Right atrium auricular region (tissue), 2 donors: ENCODE measurements around the gene ATXN7L3. TPM values are rescaled to one million over a fixed set of nuclear protein-coding genes. Genes with fewer than 3 reads are reported as not detected.

Experiments used
- DNase-seq: peaks from one replicate; pipeline ENCODE4 v3.0.0-alpha.2; 2019; ENCODE audit warnings: low spot score
- H3K27ac ChIP-seq, 2 donors: fragments of 200-600 bp; sonication (generic); 1 replicate in 1 of 2; 2 replicates in 1 of 2; pipeline ENCODE4 v1.5.1; 2016 to 2019
- H3K27me3 ChIP-seq, 2 donors: fragments of 200-600 bp; sonication (generic); one replicate each; pipeline versions ENCODE4 v1.5.1 to v1.6.0; 2017 to 2019
- H3K36me3 ChIP-seq: fragments of 200-600 bp; sonication (generic); one replicate; pipeline ENCODE4 v1.5.1; 2016
- H3K4me1 ChIP-seq, 2 donors: fragments of 200-600 bp; sonication (generic); one replicate each; pipeline versions ENCODE4 v1.5.1 to v1.6.0; 2017 to 2019
- H3K4me3 ChIP-seq, 2 donors: fragments of 200-600 bp; sonication (generic); 1 replicate in 1 of 2; 2 replicates in 1 of 2; pipeline ENCODE4 v1.5.1; 2017 to 2019; ENCODE audit warnings: mild to moderate bottlenecking in 1 of 2, moderate library complexity in 1 of 2
- H3K9me3 ChIP-seq, 2 donors: fragments of 200-600 bp; sonication (generic); one replicate each; pipeline ENCODE4 v1.5.1; 2019
- total RNA-seq, 2 donors: library from RNA; depleted of rRNA; stranded (reverse); fragments of >200 nt; gene quantifications; one replicate each; pipeline ENCODE4 v1.1.0, GENCODE V29; 2016
- TF ChIP-seq, protein P1 (sequence below), 2 donors: fragments of 200-600 bp; sonication (generic); IDR thresholded peaks; one replicate each; pipeline ENCODE4 v1.5.1; 2019; ENCODE audit warnings: antibody characterized with exemption in 2 of 2

The ATXN7L3 gene
- total RNA-seq, 2 donors from 2014 or later, result 24.5 to 38.9 TPM

DNA sequence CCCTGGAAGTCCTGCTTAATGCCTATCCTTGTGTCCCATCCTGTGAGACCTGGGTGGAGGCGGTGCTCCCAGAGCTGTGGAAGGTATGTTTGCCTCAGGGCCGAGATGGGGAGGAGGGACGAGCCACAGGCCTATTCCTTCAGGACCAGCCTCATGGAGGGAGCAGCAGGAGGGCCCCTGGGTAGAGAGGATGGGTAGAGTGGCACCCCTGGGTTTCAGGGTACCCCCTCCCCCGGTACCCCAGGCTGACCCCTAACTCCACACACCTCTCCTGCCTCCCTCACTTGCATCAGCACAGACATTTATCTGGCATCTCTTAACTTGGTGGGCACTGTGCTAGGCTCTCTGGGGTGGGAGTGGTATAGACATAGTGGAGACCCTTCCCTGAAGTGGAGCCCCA lies 22.0 kb downstream of the ATXN7L3 start:
- H3K27me3 ChIP-seq, result no peaks in the 10 kb centered on the region
- H3K36me3 ChIP-seq, result peaks cover 12% of the 10 kb centered on the region
- no peak overlapping the region for H3K27ac ChIP-seq
- no peaks in the 10 kb centered on the region for H3K9me3 ChIP-seq
- no peaks in the 10 kb centered on the region for H3K4me1 ChIP-seq
- TF ChIP-seq, protein P1, sequence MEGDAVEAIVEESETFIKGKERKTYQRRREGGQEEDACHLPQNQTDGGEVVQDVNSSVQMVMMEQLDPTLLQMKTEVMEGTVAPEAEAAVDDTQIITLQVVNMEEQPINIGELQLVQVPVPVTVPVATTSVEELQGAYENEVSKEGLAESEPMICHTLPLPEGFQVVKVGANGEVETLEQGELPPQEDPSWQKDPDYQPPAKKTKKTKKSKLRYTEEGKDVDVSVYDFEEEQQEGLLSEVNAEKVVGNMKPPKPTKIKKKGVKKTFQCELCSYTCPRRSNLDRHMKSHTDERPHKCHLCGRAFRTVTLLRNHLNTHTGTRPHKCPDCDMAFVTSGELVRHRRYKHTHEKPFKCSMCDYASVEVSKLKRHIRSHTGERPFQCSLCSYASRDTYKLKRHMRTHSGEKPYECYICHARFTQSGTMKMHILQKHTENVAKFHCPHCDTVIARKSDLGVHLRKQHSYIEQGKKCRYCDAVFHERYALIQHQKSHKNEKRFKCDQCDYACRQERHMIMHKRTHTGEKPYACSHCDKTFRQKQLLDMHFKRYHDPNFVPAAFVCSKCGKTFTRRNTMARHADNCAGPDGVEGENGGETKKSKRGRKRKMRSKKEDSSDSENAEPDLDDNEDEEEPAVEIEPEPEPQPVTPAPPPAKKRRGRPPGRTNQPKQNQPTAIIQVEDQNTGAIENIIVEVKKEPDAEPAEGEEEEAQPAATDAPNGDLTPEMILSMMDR (IDR thresholded peaks at IDR 0.05), result no peak
- DNase-seq, result no peak
- no peak overlapping the region for H3K4me3 ChIP-seq

DNA sequence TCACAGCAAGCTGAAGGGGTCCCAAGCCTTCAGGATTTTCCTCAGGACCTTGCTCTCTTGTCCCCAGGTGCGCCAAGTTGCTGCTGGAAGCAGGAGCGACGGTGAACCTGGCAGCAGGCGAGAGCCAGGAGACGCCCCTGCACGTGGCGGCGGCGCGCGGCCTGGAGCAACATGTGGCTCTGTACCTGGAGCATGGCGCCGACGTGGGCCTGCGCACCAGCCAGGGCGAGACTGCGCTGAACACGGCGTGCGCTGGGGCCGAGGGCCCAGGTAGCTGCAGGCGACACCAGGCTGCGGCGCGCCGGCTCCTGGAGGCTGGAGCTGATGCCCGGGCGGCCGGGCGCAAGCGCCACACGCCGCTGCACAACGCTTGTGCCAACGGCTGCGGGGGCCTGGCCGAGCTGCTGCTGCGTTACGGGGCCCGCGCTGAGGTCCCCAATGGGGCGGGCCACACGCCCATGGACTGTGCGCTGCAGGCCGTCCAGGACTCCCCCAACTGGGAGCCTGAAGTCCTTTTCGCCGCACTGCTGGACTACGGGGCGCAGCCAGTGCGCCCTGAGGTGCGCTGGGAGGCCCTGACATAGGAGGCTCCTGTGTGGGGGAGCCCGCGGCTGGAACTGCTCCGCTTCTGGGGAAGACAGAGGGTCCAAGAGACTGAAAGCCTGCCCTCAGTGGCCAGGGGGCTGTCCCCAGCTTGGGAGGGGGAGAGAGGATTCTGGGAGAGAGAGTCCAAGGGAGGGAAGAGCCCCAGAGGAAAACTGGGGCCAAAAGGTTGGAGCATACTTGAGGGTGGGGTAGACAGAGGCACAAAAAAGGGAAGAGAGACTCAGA lies 22.8 kb downstream of the ATXN7L3 start:
- TF ChIP-seq, protein P1 (IDR thresholded peaks at IDR 0.05), result no peak

DNA sequence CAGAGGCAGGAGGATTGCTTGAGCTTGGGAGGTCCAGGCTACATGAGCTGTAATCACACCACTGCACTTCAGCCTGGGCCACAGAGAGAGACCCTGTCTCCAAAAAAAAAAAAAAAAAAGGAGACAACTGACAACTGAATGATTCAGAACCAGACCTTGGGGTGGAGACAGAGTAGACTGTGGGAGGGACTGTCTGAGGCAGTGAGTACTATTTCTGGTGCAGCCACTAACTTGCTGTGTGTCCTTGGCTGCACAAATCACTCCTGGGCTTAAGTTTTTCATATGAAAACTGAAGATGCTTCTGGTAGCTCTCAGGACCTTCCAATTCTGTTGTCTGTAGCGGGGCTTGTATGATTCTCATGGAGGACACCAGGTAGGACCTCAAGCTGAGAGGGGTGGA lies 23.4 kb downstream of the ATXN7L3 start:
- no peak for DNase-seq
- no peaks in the 10 kb centered on the region for H3K27me3 ChIP-seq
- TF ChIP-seq, protein P1 (IDR thresholded peaks at IDR 0.05), result no peak
- no peak overlapping the region for H3K27ac ChIP-seq
- peaks cover 12% of the 10 kb centered on the region for H3K36me3 ChIP-seq
- peaks cover 0 to 5% of the 10 kb centered on the region in 2 donors for H3K4me1 ChIP-seq
- H3K4me3 ChIP-seq, result no peak overlapping the region
- H3K9me3 ChIP-seq, result no peaks in the 10 kb centered on the region

More for the DNA sequence above, 22.8 kb downstream of the ATXN7L3 start:
- Histone ChIP-seq H3K36me3 (peaks cover 12% of the 10 kb centered on the region), H3K4me1 (peaks cover 0 to 3% of the 10 kb centered on the region in 2 donors), H3K27ac (no peak overlapping the region), H3K9me3 (no peaks in the 10 kb centered on the region), H3K4me3 (no peak overlapping the region), H3K27me3 (no peaks in the 10 kb centered on the region)
- no peak for DNase-seq

DNA sequence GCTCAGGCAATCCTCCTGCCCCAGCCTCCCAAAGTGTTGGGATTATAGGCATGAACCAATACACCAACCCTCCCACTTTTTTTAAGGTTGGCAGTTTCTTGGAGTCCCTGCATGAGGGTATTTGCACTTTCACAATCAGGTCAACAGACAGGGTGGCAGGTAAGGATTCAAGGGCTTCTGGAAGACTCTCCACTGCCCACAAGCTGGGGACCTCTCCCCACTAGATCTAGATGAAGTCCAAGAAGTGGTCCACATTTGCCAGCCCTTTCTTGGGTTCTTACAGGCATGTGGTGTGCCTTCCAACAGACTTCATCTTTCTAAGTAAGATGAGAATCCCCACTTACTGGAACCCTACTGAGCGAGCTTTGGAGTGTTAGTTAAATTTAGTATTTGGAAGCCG lies 25.3 kb downstream of the ATXN7L3 start:
- H3K4me3 ChIP-seq, result no peak overlapping the region
- TF ChIP-seq, protein P1 (IDR thresholded peaks at IDR 0.05), result no peak
- peaks cover 0 to 16% of the 10 kb centered on the region in 2 donors for H3K4me1 ChIP-seq
- H3K27me3 ChIP-seq, result no peaks in the 10 kb centered on the region
- H3K9me3 ChIP-seq, result no peaks in the 10 kb centered on the region
- H3K27ac ChIP-seq, result no peak overlapping the region
- no peak for DNase-seq
- peaks cover 12% of the 10 kb centered on the region for H3K36me3 ChIP-seq

DNA sequence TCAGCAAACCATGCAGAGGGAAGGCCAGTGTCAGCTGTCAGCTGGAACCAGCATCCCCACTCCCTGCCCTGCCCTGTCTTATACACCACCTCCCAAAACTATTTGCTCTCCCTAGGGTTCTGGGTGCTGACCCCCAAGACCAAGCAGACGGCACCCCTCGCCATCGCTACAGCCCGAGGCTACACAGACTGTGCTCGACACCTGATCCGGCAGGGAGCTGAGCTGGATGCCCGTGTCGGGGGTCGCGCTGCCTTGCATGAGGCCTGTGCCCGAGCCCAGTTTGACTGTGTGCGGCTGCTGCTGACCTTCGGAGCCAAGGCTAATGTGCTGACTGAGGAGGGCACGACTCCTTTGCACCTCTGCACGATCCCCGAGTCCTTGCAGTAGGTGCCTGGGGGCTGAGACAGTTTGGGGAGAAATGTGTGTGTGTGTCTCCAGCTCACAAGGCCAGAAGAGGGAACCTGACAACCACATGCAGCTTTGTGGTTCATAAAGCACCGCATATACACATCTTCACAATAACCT lies 27.7 kb downstream of the ATXN7L3 start:
- TF ChIP-seq, protein P1 (IDR thresholded peaks at IDR 0.05), result no peak
- peaks cover 0 to 16% of the 10 kb centered on the region in 2 donors for H3K4me1 ChIP-seq
- no peak overlapping the region for H3K4me3 ChIP-seq
- no peaks in the 10 kb centered on the region for H3K27me3 ChIP-seq
- no peak for DNase-seq
- no peaks in the 10 kb centered on the region for H3K9me3 ChIP-seq
- H3K36me3 ChIP-seq, result peaks cover 6% of the 10 kb centered on the region
- H3K27ac ChIP-seq, result peak overlapping the region; percentile 28 to 94
